GM13976 (cell line): Measurements from ENCODE around the gene DBF4.

Experiments used
- DNase-seq: peaks from one replicate; pipeline ENCODE4 v3.0.0; 2012; ENCODE audit warnings: low spot score
- CTCF ChIP-seq: IDR thresholded peaks from 2 replicates; pipeline ENCODE4 v1.5.1; 2012; ENCODE audit warnings: borderline replicate concordance, mild to moderate bottlenecking; ENCODE audit not compliant: insufficient read depth; ENCODE audit errors: extremely low read depth, missing control alignments, control extremely low read depth
- in situ Hi-C: fragments of 300-500 bp; cut with MboI; formaldehyde crosslinking; loops from one replicate; pipeline ENCODE4 v1.12.0; 2022; ENCODE audit warnings: low sequenced_read_pairs, mixed read lengths, inconsistent platforms; ENCODE audit not compliant: unreplicated experiment

The DBF4 gene

GRCh38 chr7:87875151-87876039, 898 bp upstream of the DBF4 start:
- in situ Hi-C loops: no loop called here
- TF ChIP-seq CTCF: no peak
- DNase-seq: no peak

- in situ Hi-C loops: no loop called here
- peak; percentile 47 for DNase-seq
- no peak for TF ChIP-seq CTCF
Observed at GRCh38 chr7:87876869-87877234, 559 bp downstream of the DBF4 start.

GRCh38 chr7:87877366-87878040, 1.2 kb downstream of the DBF4 start:
- in situ Hi-C loops: no loop called here
- DNase-seq: no peak
- TF ChIP-seq CTCF: no peak

- in situ Hi-C loops: no loop called here
- TF ChIP-seq CTCF: no peak
- DNase-seq: no peak
Observed at GRCh38 chr7:87878208-87878735, 2.0 kb downstream of the DBF4 start.

- TF ChIP-seq CTCF: no peak
- no peak for DNase-seq
- in situ Hi-C loops: loop anchor here (10.0 kb wide), 1 partner anchor 378 kb away; no protein-coding TSS in a partner anchor
Observed at GRCh38 chr7:87882151-87882937, 6.1 kb downstream of the DBF4 start.

GRCh38 chr7:87885018-87885417, 8.7 kb downstream of the DBF4 start:
- no peak for DNase-seq
- TF ChIP-seq CTCF: no peak
- in situ Hi-C loops: loop anchor here (10.0 kb wide), 1 partner anchor 380 kb away; no protein-coding TSS in a partner anchor
